AG09309 (cell line): Measurements from ENCODE around the gene NTRK2.

Experiments
- DNase-seq: peaks from one replicate; pipeline ENCODE4 v3.0.0-alpha.2; 2010; ENCODE audit warnings: low read depth
- H3K4me3 ChIP-seq: 2 replicates; pipeline ENCODE4 v1.5.1; 2011; ENCODE audit warnings: mild to moderate bottlenecking, low read depth, low read length, moderate library complexity; ENCODE audit not compliant: control insufficient read depth
- TF ChIP-seq, protein P1 (sequence below): IDR thresholded peaks from 2 replicates; pipeline ENCODE4 v1.5.1; 2011; ENCODE audit warnings: mild to moderate bottlenecking, low read depth, low read length, inconsistent platforms; ENCODE audit not compliant: insufficient read depth, control insufficient read depth; ENCODE audit errors: missing control alignments

NTRK2 gene

DNA sequence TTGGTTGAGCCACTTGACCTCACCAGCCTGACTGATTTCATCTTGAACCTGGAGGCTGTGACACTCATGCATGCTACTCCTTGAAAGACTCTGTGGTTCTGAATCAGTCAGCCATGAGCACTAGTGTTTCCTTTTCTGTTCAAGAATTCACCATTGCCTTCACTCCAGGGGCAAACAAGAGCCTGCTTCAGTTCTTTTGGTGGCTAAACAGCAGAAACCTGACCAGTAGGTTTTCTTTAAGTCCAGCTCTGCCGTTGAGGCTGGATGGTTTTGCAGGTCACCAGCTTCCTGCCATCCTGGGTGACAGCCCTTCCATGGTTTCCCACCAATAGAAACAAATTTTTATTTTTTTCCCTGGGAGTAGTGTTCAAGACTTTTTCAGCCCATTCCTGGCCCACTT lies 10.0 kb downstream of the NTRK2 start:
- no peak overlapping the region for H3K4me3 ChIP-seq
- DNase-seq = no peak
- TF ChIP-seq, protein P1, sequence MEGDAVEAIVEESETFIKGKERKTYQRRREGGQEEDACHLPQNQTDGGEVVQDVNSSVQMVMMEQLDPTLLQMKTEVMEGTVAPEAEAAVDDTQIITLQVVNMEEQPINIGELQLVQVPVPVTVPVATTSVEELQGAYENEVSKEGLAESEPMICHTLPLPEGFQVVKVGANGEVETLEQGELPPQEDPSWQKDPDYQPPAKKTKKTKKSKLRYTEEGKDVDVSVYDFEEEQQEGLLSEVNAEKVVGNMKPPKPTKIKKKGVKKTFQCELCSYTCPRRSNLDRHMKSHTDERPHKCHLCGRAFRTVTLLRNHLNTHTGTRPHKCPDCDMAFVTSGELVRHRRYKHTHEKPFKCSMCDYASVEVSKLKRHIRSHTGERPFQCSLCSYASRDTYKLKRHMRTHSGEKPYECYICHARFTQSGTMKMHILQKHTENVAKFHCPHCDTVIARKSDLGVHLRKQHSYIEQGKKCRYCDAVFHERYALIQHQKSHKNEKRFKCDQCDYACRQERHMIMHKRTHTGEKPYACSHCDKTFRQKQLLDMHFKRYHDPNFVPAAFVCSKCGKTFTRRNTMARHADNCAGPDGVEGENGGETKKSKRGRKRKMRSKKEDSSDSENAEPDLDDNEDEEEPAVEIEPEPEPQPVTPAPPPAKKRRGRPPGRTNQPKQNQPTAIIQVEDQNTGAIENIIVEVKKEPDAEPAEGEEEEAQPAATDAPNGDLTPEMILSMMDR = no peak

DNA sequence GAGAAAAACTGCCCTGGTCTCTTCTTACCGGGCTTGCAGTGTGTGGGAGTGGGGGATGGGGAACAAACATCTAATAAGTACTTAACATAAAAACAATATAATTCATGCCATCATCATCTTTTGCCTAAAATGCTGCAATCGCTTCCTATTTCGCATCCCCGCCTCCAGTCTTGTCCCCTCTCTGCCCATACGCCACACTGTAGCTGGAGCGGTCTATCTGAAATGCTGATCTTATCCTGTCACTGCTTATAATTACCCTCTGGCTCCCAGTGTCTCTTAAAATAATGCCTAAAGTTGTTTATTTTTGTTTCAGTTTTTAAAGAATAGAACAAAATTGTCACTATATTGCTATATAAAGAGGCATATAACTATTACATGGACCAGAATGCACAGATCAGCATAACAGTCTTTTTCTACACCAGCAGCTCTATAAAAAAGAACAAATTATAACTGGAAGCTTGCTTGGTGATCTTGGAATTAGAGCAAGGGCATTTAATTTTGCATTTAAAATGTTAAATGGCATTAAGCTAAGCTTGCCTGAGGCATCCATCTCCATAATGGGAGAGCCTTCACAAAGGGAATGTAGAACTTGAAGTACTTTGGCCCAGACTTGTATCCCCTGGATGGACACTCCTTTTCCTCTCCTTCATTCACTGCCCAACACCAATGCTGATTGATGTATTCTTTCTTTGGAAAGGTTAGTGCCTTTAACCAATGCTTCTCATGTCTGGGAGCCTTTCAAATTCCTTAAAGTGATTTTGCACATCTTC lies 12.2 kb downstream of the NTRK2 start:
- TF ChIP-seq, protein P1 = no peak
- DNase-seq = no peak
- no peak overlapping the region for H3K4me3 ChIP-seq

DNA sequence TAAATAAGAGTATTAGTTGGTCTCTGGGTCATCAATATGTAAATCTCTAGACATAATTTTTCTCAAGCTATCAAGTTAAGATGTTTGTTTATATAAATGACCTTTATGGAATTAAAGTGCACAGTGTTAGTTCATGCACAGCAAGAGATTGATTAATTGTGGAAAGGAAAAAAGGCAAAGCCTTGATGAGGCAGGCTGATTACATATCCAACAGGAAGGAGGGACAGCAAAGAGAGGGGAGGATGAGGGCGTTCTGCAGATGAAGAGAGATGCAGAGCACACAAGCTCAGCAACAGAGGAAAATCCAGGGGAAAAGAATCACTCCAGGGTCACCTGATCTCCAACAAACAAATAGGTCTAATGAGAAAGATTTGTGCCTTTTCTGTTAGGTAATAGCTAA lies 16.5 kb downstream of the NTRK2 start:
- TF ChIP-seq, protein P1 = no peak

DNA sequence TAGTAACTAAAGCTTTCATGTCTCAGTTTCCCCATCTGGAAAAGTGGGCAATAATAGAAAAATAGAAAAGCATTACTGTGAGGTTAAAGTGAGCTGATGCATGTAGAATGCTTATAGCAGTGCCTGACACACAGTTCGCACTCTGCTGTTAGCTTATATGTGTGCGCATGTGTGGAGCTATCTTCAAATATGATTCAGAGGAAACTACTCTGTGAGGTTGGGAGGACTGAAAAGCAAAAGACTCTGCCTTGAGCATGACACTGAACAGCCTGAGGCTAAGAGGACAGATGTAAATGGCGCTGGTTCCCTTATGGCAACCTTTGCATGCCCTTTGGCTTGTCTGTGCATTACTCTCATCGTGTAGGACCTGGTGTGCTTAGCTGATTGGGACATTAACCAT lies 19.4 kb downstream of the NTRK2 start:
- TF ChIP-seq, protein P1 = no peak
- DNase-seq = no peak
- H3K4me3 ChIP-seq = no peak overlapping the region

More for the DNA sequence above, 16.5 kb downstream of the NTRK2 start:
- DNase-seq = no peak
- no peak overlapping the region for H3K4me3 ChIP-seq

DNA sequence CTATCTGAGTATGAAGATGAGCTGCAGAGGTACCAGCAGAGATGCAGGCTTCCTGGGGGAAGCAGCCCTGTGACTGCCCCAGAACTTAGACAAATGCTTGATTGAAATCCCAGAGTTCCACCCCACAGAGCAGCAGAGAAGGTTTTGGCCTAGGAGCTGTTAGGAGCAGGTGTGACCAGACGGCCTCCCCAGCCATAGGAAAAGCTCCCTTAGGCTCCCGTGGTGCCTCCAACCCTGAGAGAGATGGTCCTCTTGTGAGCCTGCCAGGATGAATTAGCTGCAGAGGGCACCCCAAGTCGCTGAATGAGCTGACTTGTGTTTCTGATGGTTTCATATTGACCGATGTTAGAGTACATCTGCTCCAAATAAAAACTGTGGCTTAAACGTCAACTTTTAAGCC lies 22.1 kb downstream of the NTRK2 start:
- TF ChIP-seq, protein P1 = no peak
- no peak overlapping the region for H3K4me3 ChIP-seq
- no peak for DNase-seq

DNA sequence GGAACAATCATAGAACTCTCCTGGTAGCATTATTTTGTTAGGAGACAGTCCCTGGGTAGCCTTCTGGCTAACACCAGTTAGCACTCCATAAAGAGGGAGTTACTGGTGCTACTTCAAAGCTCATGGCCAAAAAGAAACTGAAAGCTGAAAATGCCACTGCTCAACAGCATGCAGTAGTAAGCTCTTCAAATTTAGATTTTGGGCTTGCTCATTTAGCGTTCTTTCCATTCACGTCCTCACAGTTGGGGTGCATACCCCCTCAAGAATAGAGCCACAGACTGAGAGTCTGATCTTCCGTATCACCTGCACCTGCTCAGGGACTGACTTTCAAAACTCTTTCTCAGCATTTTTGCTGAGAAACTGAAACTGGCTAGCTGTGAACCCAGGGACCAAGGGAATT lies 24.7 kb downstream of the NTRK2 start:
- TF ChIP-seq, protein P1 = no peak
- DNase-seq = no peak
- no peak overlapping the region for H3K4me3 ChIP-seq
